Measurements from ENCODE around the gene WDR33. TPM values are rescaled to one million over a fixed set of nuclear protein-coding genes. Genes with fewer than 3 reads are reported as not detected.
A peak's percentile ranks its signal among the peaks of the same experiment; 100 is the strongest.

Gene WDR33
- total RNA-seq, 4 donors from 2014 or later = 35.2 to 48.0 (median 36.6) TPM

GRCh38 chr2:127743477-127744026 is 67.4 kb downstream of the WDR33 start:
- WGBS, 2 donors (ENCODE audit: low coverage in 1 of 2) = 76% methylated on average over 3 of the region's 3 CpGs
- H3K9me3 ChIP-seq = no peaks in the 10 kb centered on the region
- H3K27ac ChIP-seq = no peak overlapping the region
- DNase-seq = no peak
- intact Hi-C loops (cut with DNase I; ENCODE audit: low total_unique reads) = no loop called here
- in situ Hi-C loops (cut with MboI; ENCODE audit: low pct_ligation_motif_present in 1 of 4, low pct_unique_long_range_greater_than_20kb in 1 of 4, low sequenced_read_pairs in 3 of 4) = no loop called here
- H3K36me3 ChIP-seq = peaks cover 0 to 9% (median 0%) of the 10 kb centered on the region in 4 donors
- no peak for TF ChIP-seq EP300 (IDR thresholded peaks at IDR 0.05; ENCODE audit: low read depth)
- TF ChIP-seq CTCF (IDR thresholded peaks at IDR 0.05) = peak in 1 of 5 experiments; percentile 5
- TF ChIP-seq POLR2A (IDR thresholded peaks at IDR 0.05) = no peak
- no peak for TF ChIP-seq POLR2AphosphoS5 (IDR thresholded peaks at IDR 0.05)
- peaks cover 0 to 4% (median 0%) of the 10 kb centered on the region in 4 donors for H3K4me1 ChIP-seq
- H3K4me3 ChIP-seq = no peak overlapping the region
- no peaks in the 10 kb centered on the region for H3K27me3 ChIP-seq

GRCh38 chr2:127740665-127741288 is 70.2 kb downstream of the WDR33 start:
- in situ Hi-C loops (cut with MboI; ENCODE audit: low pct_ligation_motif_present in 1 of 4, low pct_unique_long_range_greater_than_20kb in 1 of 4, low sequenced_read_pairs in 3 of 4) (no loop called here), intact Hi-C loops (cut with DNase I; ENCODE audit: low total_unique reads) (no loop called here)
- DNase-seq = no peak
- peaks cover 0 to 9% (median 0%) of the 10 kb centered on the region in 4 donors for H3K36me3 ChIP-seq
- peaks cover 0 to 6% (median 0%) of the 10 kb centered on the region in 4 donors for H3K4me1 ChIP-seq
- no peak for TF ChIP-seq POLR2AphosphoS5 (IDR thresholded peaks at IDR 0.05)
- no peak for TF ChIP-seq POLR2A (IDR thresholded peaks at IDR 0.05)
- no peak for TF ChIP-seq EP300 (IDR thresholded peaks at IDR 0.05; ENCODE audit: low read depth)
- no peak for TF ChIP-seq CTCF (IDR thresholded peaks at IDR 0.05)
- no peak overlapping the region for H3K4me3 ChIP-seq
- no peaks in the 10 kb centered on the region for H3K27me3 ChIP-seq
- WGBS, 2 donors (ENCODE audit: low coverage in 1 of 2) = 70 to 86% methylated on average over 3 of the region's 3 CpGs
- no peaks in the 10 kb centered on the region for H3K9me3 ChIP-seq
- H3K27ac ChIP-seq = no peak overlapping the region

- H3K27ac ChIP-seq = no peak overlapping the region
- 57 to 80% methylated on average over 1 of the region's 1 CpG for WGBS, 2 donors (ENCODE audit: low coverage in 1 of 2)
- H3K4me3 ChIP-seq = no peak overlapping the region
- TF ChIP-seq POLR2A (IDR thresholded peaks at IDR 0.05) (no peak), CTCF (IDR thresholded peaks at IDR 0.05) (no peak), EP300 (IDR thresholded peaks at IDR 0.05; ENCODE audit: low read depth) (no peak)
- peaks cover 0 to 16% (median 2%) of the 10 kb centered on the region in 4 donors for H3K4me1 ChIP-seq
- H3K9me3 ChIP-seq = no peaks in the 10 kb centered on the region
- in situ Hi-C loops (cut with MboI; ENCODE audit: low pct_ligation_motif_present in 1 of 4, low pct_unique_long_range_greater_than_20kb in 1 of 4, low sequenced_read_pairs in 3 of 4) (no loop called here), intact Hi-C loops (cut with DNase I; ENCODE audit: low total_unique reads) (no loop called here)
- H3K27me3 ChIP-seq = no peaks in the 10 kb centered on the region
- peaks cover 0 to 5% (median 0%) of the 10 kb centered on the region in 4 donors for H3K36me3 ChIP-seq
- no peak for DNase-seq
Observed at GRCh38 chr2:127739800-127740199, 71.2 kb downstream of the WDR33 start.

GRCh38 chr2:127737892-127738291 is 73.1 kb downstream of the WDR33 start:
- Histone ChIP-seq H3K4me1 (peaks cover 0 to 31% (median 8%) of the 10 kb centered on the region in 4 donors), H3K36me3 (no peaks in the 10 kb centered on the region), H3K27ac (no peak overlapping the region), H3K4me3 (no peak overlapping the region), H3K9me3 (no peaks in the 10 kb centered on the region), H3K27me3 (no peaks in the 10 kb centered on the region)
- TF ChIP-seq CTCF (IDR thresholded peaks at IDR 0.05) = no peak
- no peak for TF ChIP-seq POLR2AphosphoS5 (IDR thresholded peaks at IDR 0.05)
- no peak for TF ChIP-seq POLR2A (IDR thresholded peaks at IDR 0.05)
- TF ChIP-seq EP300 (IDR thresholded peaks at IDR 0.05; ENCODE audit: low read depth) = no peak
- DNase-seq = no peak
- in situ Hi-C loops (cut with MboI; ENCODE audit: low pct_ligation_motif_present in 1 of 4, low pct_unique_long_range_greater_than_20kb in 1 of 4, low sequenced_read_pairs in 3 of 4) (no loop called here), intact Hi-C loops (cut with DNase I; ENCODE audit: low total_unique reads) (no loop called here)
- WGBS, 2 donors (ENCODE audit: low coverage in 1 of 2) = 29 to 70% methylated on average over 1 of the region's 1 CpG
